ENCODE data around the gene ZSCAN5C. TPM values are rescaled to one million over a fixed set of nuclear protein-coding genes. Genes with fewer than 3 reads are reported as not detected.
"Not testable (repeated sequence)": the region's sequence is repeated elsewhere in the genome, so short reads cannot be mapped to it uniquely, and the experiment has no call there.

The ZSCAN5C gene
- total and polyA plus RNA-seq, 7 experiments from 2014 or later: not detected

GRCh38 chr19:56170261-56170660 is 31.8 kb upstream of the ZSCAN5C start:
- Mint-ChIP-seq H3K9me3 (peaks cover 0 to 4% (median 0%) of the 10 kb centered on the region in 11 donors), H3K36me3 (no peaks in the 10 kb centered on the region), H3K27me3 (peaks cover 0 to 20% (median 5%) of the 10 kb centered on the region in 5 donors), H3K4me1 (peaks cover 0 to 2% (median 0%) of the 10 kb centered on the region in 7 donors), H3K27ac (peak overlapping the region in 1 of 9 donors; percentile 34), H3K4me3 (no peak overlapping the region)
- ChIA-PET POLR2A (no interaction called here), CTCF (no interaction called here)
- no peaks in the 10 kb centered on the region for H3K27me3 ChIP-seq (ENCODE audit: control insufficient read depth in 2 of 2, insufficient read depth in 2 of 2, low read length in 2 of 2)
- no peak overlapping the region for H3K27ac ChIP-seq (ENCODE audit: low read depth, low read length)
- no peaks in the 10 kb centered on the region for H3K9me3 ChIP-seq (ENCODE audit: control insufficient read depth in 2 of 3, low read length in 3 of 3)
- no peaks in the 10 kb centered on the region for H3K4me1 ChIP-seq (ENCODE audit: control insufficient read depth in 2 of 2, insufficient read depth in 2 of 2, low read length in 2 of 2)
- no peaks in the 10 kb centered on the region for H3K36me3 ChIP-seq (ENCODE audit: control insufficient read depth in 2 of 3, insufficient read depth in 3 of 3, low read length in 3 of 3)
- intact Hi-C loops (cut with micrococcal nuclease): loop anchor here in 1 of 2 donors (5.0 kb wide), 1 partner anchor 48 kb away; the partner anchor contains the start of gene ZNF787
- no peak overlapping the region for H3K4me3 ChIP-seq (ENCODE audit: low read length)
- ATAC-seq (no peak), DNase-seq (no peak)

- POLR2A ChIA-PET: no interaction called here
- no peaks in the 10 kb centered on the region for H3K36me3 ChIP-seq (ENCODE audit: control insufficient read depth in 2 of 3, insufficient read depth in 3 of 3, low read length in 3 of 3)
- Mint-ChIP-seq H3K4me1 (peaks cover 0 to 5% (median 0%) of the 10 kb centered on the region in 7 donors), H3K9me3 (peaks cover 0 to 4% (median 0%) of the 10 kb centered on the region in 11 donors), H3K4me3 (no peak overlapping the region), H3K36me3 (no peaks in the 10 kb centered on the region), H3K27me3 (peaks cover 0 to 18% (median 5%) of the 10 kb centered on the region in 5 donors), H3K27ac (no peak overlapping the region)
- H3K4me1 ChIP-seq (ENCODE audit: control insufficient read depth in 2 of 2, insufficient read depth in 2 of 2, low read length in 2 of 2): no peaks in the 10 kb centered on the region
- ATAC-seq (no peak), DNase-seq (no peak)
- H3K27ac ChIP-seq (ENCODE audit: low read depth, low read length): no peak overlapping the region
- intact Hi-C loops (cut with micrococcal nuclease): loop anchor here in 1 of 2 donors (5.0 kb wide), 1 partner anchor 52 kb away; the partner anchor contains the start of gene ZNF787
- H3K4me3 ChIP-seq (ENCODE audit: low read length): no peak overlapping the region
- H3K9me3 ChIP-seq (ENCODE audit: control insufficient read depth in 2 of 3, low read length in 3 of 3): no peaks in the 10 kb centered on the region
- no peaks in the 10 kb centered on the region for H3K27me3 ChIP-seq (ENCODE audit: control insufficient read depth in 2 of 2, insufficient read depth in 2 of 2, low read length in 2 of 2)
- CTCF ChIA-PET: interaction anchor here (0.8 to 1.7 kb wide), 3 partner anchors 69 to 107 kb away, joined by 3 to 5 read pairs (median 3); no protein-coding TSS in a partner anchor
Observed at GRCh38 chr19:56174086-56174485, 28.0 kb upstream of the ZSCAN5C start.

- intact Hi-C loops (cut with micrococcal nuclease): loop anchor here in 1 of 2 donors (5.0 kb wide), 1 partner anchor 52 kb away; the partner anchor contains the start of gene ZNF787
- H3K27ac Mint-ChIP-seq: no peak overlapping the region
- DNase-seq: no peak
- H3K27me3 ChIP-seq (ENCODE audit: control insufficient read depth in 2 of 2, insufficient read depth in 2 of 2, low read length in 2 of 2): no peaks in the 10 kb centered on the region
- no peaks in the 10 kb centered on the region for H3K36me3 ChIP-seq (ENCODE audit: control insufficient read depth in 2 of 3, insufficient read depth in 3 of 3, low read length in 3 of 3)
- H3K9me3 ChIP-seq (ENCODE audit: control insufficient read depth in 2 of 3, low read length in 3 of 3): no peaks in the 10 kb centered on the region
- H3K36me3 Mint-ChIP-seq: no peaks in the 10 kb centered on the region
- no peak overlapping the region for H3K4me3 ChIP-seq (ENCODE audit: low read length)
- no peak overlapping the region for H3K4me3 Mint-ChIP-seq
- H3K9me3 Mint-ChIP-seq: peaks cover 0 to 4% (median 0%) of the 10 kb centered on the region in 11 donors
- no peaks in the 10 kb centered on the region for H3K4me1 ChIP-seq (ENCODE audit: control insufficient read depth in 2 of 2, insufficient read depth in 2 of 2, low read length in 2 of 2)
- ChIA-PET POLR2A (no interaction called here), CTCF (interaction anchor here (1.0 kb wide), 1 partner anchor 108 kb away, joined by 3 read pairs; no protein-coding TSS in a partner anchor)
- H3K27ac ChIP-seq (ENCODE audit: low read depth, low read length): no peak overlapping the region
- peaks cover 0 to 5% (median 0%) of the 10 kb centered on the region in 7 donors for H3K4me1 Mint-ChIP-seq
- H3K27me3 Mint-ChIP-seq: peaks cover 0 to 18% (median 5%) of the 10 kb centered on the region in 5 donors
- ATAC-seq: no peak
Observed at GRCh38 chr19:56174550-56174949, 27.5 kb upstream of the ZSCAN5C start.

GRCh38 chr19:56175861-56176307 is 26.2 kb upstream of the ZSCAN5C start, which contains the start of gene GALP:
GALP (plus strand) TSS chr19:56176008; CDS start chr19:56177109, 1,101 bp downstream.
- H3K9me3 ChIP-seq (ENCODE audit: control insufficient read depth in 2 of 3, low read length in 3 of 3); H3K27ac Mint-ChIP-seq; CTCF ChIA-PET; H3K4me1 Mint-ChIP-seq; H3K27ac ChIP-seq (ENCODE audit: low read depth, low read length); POLR2A ChIA-PET; DNase-seq; H3K27me3 ChIP-seq (ENCODE audit: control insufficient read depth in 2 of 2, insufficient read depth in 2 of 2, low read length in 2 of 2); H3K36me3 ChIP-seq (ENCODE audit: control insufficient read depth in 2 of 3, insufficient read depth in 3 of 3, low read length in 3 of 3); intact Hi-C loops (cut with micrococcal nuclease); H3K4me3 ChIP-seq (ENCODE audit: low read length); H3K9me3 Mint-ChIP-seq; H3K4me1 ChIP-seq (ENCODE audit: control insufficient read depth in 2 of 2, insufficient read depth in 2 of 2, low read length in 2 of 2); H3K36me3 Mint-ChIP-seq; ATAC-seq: not testable (repeated sequence)
- Mint-ChIP-seq H3K27me3 (peaks cover 0 to 15% (median 0%) of the 10 kb centered on the region in 5 donors), H3K4me3 (peak within 1 kb of the TSS in 1 of 10 donors; percentile 31)

- intact Hi-C loops (cut with micrococcal nuclease); H3K27ac Mint-ChIP-seq: not testable (repeated sequence)
Observed at GRCh38 chr19:56176310-56176709, 25.8 kb upstream of the ZSCAN5C start.

GRCh38 chr19:56176881-56177280 is 25.2 kb upstream of the ZSCAN5C start:
- DNase-seq (no peak), ATAC-seq (no peak)
- Histone ChIP-seq H3K36me3 (ENCODE audit: control insufficient read depth in 2 of 3, insufficient read depth in 3 of 3, low read length in 3 of 3) (no peaks in the 10 kb centered on the region), H3K9me3 (ENCODE audit: control insufficient read depth in 2 of 3, low read length in 3 of 3) (no peaks in the 10 kb centered on the region), H3K4me1 (ENCODE audit: control insufficient read depth in 2 of 2, insufficient read depth in 2 of 2, low read length in 2 of 2) (no peaks in the 10 kb centered on the region), H3K27me3 (ENCODE audit: control insufficient read depth in 2 of 2, insufficient read depth in 2 of 2, low read length in 2 of 2) (no peaks in the 10 kb centered on the region), H3K27ac (ENCODE audit: low read depth, low read length) (no peak overlapping the region), H3K4me3 (ENCODE audit: low read length) (no peak overlapping the region)
- peak overlapping the region in 1 of 10 donors; percentile 31 for H3K4me3 Mint-ChIP-seq
- peaks cover 0 to 4% (median 0%) of the 10 kb centered on the region in 11 donors for H3K9me3 Mint-ChIP-seq
- H3K27me3 Mint-ChIP-seq: peaks cover 0 to 18% (median 0%) of the 10 kb centered on the region in 5 donors
- ChIA-PET POLR2A (no interaction called here), CTCF (no interaction called here)
- H3K4me1 Mint-ChIP-seq: peaks cover 0 to 5% (median 0%) of the 10 kb centered on the region in 7 donors
- H3K36me3 Mint-ChIP-seq: no peaks in the 10 kb centered on the region
- H3K27ac Mint-ChIP-seq: no peak overlapping the region
- intact Hi-C loops (cut with micrococcal nuclease): no loop called here

More at GRCh38 chr19:56176310-56176709, 25.8 kb upstream of the ZSCAN5C start:
- peaks cover 0 to 15% (median 0%) of the 10 kb centered on the region in 5 donors for H3K27me3 Mint-ChIP-seq
- H3K36me3 Mint-ChIP-seq; H3K4me3 ChIP-seq (ENCODE audit: low read length); H3K27ac ChIP-seq (ENCODE audit: low read depth, low read length); H3K9me3 Mint-ChIP-seq; CTCF ChIA-PET; H3K27me3 ChIP-seq (ENCODE audit: control insufficient read depth in 2 of 2, insufficient read depth in 2 of 2, low read length in 2 of 2); ATAC-seq; POLR2A ChIA-PET; H3K9me3 ChIP-seq (ENCODE audit: control insufficient read depth in 2 of 3, low read length in 3 of 3); H3K4me1 Mint-ChIP-seq; DNase-seq; H3K4me1 ChIP-seq (ENCODE audit: control insufficient read depth in 2 of 2, insufficient read depth in 2 of 2, low read length in 2 of 2); H3K36me3 ChIP-seq (ENCODE audit: control insufficient read depth in 2 of 3, insufficient read depth in 3 of 3, low read length in 3 of 3): not testable (repeated sequence)
- peak overlapping the region in 1 of 10 donors; percentile 31 for H3K4me3 Mint-ChIP-seq

Measured in naive thymus-derived CD4-positive, alpha-beta T cell (primary cell).